GM13977 (cell line): ENCODE results near the gene RND1.

Source experiments
- DNase-seq: peaks from one replicate; pipeline ENCODE4 v3.0.0; 2012; ENCODE audit warnings: low spot score
- in situ Hi-C: fragments of 300-500 bp; cut with MboI; formaldehyde crosslinking; loops from one replicate; pipeline ENCODE4 v1.12.0; 2022; ENCODE audit warnings: low sequenced_read_pairs, low pct_unique_long_range_greater_than_20kb, mixed read lengths, inconsistent platforms; ENCODE audit not compliant: unreplicated experiment
- TF ChIP-seq, protein P1 (sequence below): IDR thresholded peaks from 2 replicates; pipeline ENCODE4 v1.5.1; 2012; ENCODE audit warnings: mild to moderate bottlenecking, control low read depth; ENCODE audit not compliant: insufficient read depth; ENCODE audit errors: extremely low read depth, missing control alignments

Gene RND1

DNA sequence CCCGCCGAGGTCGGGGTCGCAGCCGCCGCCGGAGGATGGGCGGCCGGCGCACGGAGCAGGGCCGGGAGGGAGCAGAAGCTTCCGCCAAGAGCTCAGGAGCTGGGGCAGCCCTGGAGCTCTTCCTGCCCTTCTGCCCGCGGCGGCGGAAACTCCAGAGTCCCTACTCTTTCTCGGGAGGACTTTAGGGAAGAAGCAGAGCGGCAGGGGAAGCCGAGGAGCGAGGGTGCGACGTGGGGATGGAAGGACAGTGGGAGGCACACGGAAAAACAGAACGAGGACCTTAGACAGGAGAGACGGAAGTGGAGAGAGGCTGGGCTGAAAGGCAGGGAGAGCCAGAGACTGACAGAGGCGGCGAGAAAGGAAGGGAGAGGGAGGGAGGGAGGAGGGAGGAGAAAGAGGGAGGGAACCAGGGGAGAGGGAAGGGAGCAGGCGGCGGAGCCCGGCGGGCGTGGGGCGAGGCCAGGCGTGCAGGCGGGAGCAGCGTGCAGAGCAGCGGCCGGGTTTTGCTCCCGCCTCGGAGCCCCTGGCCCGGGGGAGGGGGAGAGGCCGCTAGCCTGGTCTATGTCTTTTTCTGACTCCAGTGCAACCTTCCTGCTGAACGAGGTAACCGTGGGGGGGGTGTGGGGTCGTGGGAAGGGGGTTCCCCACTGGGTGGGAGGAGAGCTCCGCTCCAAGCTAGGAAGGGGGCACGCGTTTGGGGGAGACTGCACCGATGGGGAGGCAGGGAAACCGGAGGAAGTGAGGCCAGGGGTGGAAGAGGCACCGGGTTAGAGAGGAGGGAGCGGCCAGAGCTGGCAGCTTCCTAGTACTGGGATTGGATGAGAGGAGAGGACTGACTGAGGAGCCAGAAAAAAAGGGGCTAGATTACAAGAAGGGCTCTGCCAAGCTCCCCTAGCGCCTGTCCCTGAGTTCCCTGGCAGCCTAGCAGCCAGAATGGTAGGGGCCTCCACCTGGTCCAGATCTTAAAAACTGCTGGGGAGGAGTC is 50.3 kb downstream of the RND1 start:
- DNase-seq, result peak; percentile 63
- TF ChIP-seq, protein P1, sequence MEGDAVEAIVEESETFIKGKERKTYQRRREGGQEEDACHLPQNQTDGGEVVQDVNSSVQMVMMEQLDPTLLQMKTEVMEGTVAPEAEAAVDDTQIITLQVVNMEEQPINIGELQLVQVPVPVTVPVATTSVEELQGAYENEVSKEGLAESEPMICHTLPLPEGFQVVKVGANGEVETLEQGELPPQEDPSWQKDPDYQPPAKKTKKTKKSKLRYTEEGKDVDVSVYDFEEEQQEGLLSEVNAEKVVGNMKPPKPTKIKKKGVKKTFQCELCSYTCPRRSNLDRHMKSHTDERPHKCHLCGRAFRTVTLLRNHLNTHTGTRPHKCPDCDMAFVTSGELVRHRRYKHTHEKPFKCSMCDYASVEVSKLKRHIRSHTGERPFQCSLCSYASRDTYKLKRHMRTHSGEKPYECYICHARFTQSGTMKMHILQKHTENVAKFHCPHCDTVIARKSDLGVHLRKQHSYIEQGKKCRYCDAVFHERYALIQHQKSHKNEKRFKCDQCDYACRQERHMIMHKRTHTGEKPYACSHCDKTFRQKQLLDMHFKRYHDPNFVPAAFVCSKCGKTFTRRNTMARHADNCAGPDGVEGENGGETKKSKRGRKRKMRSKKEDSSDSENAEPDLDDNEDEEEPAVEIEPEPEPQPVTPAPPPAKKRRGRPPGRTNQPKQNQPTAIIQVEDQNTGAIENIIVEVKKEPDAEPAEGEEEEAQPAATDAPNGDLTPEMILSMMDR, result no peak
- in situ Hi-C loops, result no loop called here

DNA sequence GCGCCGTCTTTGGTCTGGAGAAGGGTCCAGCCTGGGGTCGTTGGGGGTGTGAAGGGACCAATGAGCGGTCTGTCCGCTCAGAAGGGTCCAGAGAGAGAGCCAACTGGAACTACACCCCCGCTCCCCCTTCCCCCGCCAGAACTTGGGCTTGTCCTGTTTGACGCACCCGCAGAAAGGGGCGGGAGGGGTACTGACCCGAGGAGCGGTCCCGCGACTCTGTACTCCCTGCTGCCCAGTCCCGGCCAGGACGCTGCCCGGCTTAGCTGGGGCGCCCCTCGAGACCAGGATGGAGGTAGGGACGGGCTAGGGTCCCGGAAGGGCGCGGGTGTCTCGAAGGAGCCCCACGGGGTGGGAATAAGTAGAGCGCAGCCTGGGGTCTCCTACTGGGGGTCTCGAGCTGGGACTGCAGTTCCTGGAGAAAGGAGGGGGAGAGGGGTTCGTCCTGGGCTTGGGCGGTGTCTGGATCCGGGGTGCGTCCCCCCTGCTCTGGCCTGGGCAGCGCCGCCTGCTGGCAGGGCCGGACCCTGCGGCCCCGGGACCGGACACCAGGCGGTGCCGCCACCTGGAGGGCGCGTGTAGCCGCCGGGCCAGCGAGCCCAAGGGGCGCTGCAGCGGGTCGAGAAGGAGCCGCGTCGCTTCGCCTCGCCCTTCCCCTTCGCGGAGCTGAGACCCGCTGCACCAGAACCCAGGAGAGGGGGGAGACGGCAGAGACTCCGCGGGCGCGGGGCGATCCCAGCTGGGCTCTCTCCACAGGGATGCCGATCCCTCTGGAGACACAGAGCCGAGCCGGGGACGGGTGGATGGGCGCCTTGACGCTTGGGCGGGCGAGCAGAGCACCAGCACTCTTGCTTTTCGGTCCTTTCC is 51.2 kb downstream of the RND1 start:
- in situ Hi-C loops, result no loop called here
- peak; percentile 94 for DNase-seq
- TF ChIP-seq, protein P1, result peak; percentile 100

DNA sequence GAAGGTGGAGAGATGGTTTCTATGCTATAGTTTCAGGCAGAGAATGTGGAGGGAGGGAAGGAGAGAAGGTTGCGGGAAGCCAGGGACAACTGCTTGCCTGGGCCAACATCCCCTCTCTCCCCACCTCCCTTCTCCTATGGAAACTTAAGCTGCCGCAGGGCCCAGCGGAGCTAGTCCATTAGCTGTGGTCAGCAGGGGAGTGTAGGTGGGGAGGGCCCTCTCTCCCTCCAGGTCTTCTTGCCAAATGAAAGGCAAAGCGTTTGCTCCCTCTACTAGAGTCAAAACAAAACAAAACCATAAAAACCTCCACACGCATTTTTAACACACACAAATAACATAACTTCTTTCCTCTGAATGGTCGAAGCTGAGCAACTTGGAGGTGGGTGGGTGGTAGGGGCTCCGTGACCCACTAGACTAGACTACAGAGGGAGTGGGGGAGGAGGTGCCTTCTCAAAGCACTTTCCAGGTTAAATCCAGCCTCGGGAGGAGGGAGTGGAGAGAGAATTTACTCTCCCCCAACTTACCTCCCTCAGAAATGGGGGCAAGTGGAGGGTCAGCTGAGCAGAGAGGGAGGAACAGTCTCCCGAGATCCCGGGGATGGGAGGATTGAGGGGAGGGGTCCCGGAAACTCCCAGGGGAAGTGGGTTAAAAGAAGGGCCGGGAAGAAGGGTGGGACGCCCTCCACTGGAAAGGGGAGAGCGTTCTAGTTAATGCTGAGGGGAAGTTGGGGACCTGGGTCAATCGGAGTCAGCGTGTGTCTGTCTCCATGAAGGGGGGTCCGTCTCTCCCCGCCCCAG is 52.0 kb downstream of the RND1 start:
- in situ Hi-C loops, result no loop called here
- TF ChIP-seq, protein P1, result no peak

DNA sequence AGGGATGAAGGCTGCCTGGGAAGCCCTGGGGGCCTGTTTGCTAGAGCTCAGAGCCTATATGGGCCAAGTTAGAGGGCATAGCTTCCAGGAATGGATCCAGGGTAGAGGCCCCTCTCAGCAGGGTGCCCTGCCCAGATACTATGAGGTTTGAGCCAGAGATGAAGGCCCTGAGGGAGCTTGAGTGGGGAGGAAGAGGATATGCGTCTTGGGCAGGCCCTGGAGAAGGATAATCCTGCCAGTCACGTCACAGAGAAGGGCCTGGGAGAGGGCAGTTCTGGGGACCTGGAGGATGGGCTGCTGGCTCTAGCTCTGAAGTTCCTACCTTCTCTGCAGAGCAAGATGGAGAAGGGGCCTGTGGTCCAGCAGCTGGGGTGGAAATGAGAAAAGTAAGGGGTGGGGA is 53.3 kb downstream of the RND1 start:
- no peak for DNase-seq
- TF ChIP-seq, protein P1, result no peak
- in situ Hi-C loops, result no loop called here

More for the DNA sequence above, 52.0 kb downstream of the RND1 start:
- no peak for DNase-seq

DNA sequence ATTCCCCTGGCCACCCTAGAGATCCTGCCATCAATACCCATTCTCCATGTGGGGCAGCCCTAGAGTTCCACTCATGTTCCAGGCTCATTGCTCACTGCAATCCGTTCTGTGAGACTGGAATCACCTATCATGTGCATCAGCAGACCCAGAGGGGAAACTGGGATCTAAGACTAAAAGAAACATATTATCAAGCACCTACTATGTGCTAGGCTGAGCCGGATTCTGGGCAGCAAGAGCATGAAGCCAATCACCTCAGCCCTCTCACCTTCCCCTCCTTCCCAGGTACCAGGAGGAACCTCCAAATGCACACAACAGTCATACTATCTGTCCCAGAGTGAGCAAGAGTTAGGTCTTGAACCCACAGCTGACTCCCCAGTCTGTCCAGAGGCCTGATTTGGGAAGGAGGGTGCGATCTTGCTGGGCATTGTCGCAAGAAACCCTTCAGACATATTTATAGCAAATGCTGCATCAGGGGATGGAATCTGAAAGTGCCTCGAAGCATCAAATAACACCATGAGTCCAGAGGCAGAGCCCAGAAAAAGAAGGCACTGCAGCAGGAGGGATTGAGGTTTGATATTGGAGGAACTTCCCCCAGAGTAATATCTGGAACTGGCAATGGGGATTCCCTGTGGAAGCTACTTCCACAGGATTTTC is 54.1 kb downstream of the RND1 start:
- TF ChIP-seq, protein P1, result no peak
- in situ Hi-C loops, result no loop called here
- DNase-seq, result no peak
